GM19395 (cell line): Measurements from ENCODE around the gene CHSY1.
A peak's percentile ranks its signal among the peaks of the same experiment; 100 is the strongest.

ENCODE experiments used
- ATAC-seq: cut with Tn5 transposase; IDR thresholded peaks from one replicate; pipeline ENCODE4 v1.9.1; 2021; ENCODE audit warnings: mild to moderate bottlenecking, moderate library complexity; ENCODE audit not compliant: unreplicated experiment

The CHSY1 gene

GRCh38 chr15:101156509-101157159 is 95.2 kb downstream of the CHSY1 start:
- ATAC-seq = peak; percentile 90

- ATAC-seq = no peak
Measured at GRCh38 chr15:101156061-101156460, 95.8 kb downstream of the CHSY1 start.

DNA sequence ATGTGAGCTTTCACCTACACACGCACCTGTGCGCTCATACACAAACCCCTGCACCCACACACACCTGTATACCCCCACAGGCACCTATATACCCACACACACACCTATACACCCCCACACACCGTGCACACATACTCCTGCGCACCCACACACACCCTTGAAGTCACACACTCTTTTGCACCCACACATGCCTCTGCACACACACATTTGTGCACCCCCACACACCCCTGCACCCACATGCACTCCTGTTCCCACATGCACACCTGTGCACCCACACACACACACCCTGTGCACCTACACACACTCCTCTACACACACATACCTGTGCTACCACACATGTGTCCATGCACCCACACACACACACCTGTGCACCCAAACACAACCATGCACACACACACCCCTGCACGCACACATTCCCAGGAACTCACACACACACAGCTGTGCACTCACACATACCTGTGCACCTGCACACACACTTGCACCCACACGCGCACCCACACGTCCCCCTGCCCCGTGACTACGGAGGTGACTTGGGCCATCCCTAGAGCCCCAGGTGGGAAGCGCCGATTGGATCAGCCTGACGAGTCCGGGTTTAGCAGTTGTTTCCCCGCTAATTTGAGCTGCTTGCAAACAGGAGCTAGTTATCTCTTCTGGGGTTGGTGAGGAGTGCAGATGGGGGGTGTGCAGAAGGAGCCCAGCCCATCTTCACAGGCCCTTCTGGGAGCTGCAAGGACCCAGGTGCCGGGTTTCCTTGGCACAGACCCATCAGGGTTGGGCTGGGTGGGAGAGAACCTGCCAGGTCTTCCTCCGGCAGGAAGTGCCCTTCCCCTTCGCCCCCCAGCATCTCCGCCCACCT is 97.8 kb downstream of the CHSY1 start:
- no peak for ATAC-seq

GRCh38 chr15:101152914-101153313 is 98.9 kb downstream of the CHSY1 start:
- no peak for ATAC-seq

GRCh38 chr15:101151288-101151687 is 100.6 kb downstream of the CHSY1 start:
- no peak for ATAC-seq

DNA sequence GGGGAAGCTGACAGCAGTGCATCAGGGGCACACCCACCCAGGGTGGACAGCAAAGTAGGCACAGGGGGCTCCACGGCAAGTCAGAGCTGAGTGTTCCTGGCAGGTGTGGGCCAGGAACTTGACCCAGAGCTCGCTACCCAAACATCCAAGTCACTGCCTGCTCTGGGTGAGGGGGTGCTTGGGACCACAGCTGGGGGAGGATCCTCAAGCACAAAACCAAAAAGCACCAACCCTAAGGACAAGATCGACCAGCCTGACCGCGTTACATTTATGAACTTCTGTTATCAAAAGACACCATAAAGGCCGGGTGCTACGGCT is 101.2 kb downstream of the CHSY1 start:
- no peak for ATAC-seq

- ATAC-seq = no peak
Measured at GRCh38 chr15:101149864-101150722, 101.8 kb downstream of the CHSY1 start.

GRCh38 chr15:101148881-101149664 is 102.8 kb downstream of the CHSY1 start:
- no peak for ATAC-seq

- ATAC-seq = no peak
Measured at GRCh38 chr15:101148166-101148880, 103.5 kb downstream of the CHSY1 start.

- no peak for ATAC-seq
Measured at GRCh38 chr15:101147181-101147580, 104.7 kb downstream of the CHSY1 start.

GRCh38 chr15:101146118-101146702 is 105.6 kb downstream of the CHSY1 start:
- ATAC-seq = no peak

GRCh38 chr15:101145362-101145761 is 106.5 kb downstream of the CHSY1 start:
- no peak for ATAC-seq

GRCh38 chr15:101143321-101143720 is 108.5 kb downstream of the CHSY1 start:
- no peak for ATAC-seq

- no peak for ATAC-seq
Measured at GRCh38 chr15:101142711-101143110, 109.1 kb downstream of the CHSY1 start.

DNA sequence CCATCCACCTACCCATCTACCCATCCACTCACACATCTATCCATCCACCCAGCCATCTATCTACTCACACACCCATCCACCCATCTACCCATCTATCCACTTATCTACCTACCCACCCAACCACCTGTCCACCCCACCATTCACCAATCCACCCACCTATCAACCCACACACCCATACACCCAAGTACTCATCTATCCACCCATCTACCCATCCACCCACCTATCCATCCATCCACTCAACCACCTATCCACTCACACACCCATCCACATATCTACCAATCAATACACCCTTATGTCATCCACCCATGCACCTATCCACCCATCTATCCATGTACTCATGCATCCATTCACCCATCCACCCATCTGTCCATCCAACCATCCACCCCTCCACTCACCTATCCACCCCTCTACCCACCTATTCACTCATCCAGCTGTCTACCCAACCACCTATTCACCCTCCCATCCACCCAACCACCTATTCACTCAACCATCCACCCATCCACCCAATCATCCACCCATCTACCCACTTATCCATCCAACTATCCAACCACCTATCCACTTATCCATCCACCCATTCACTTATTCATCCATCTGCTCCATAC is 109.8 kb downstream of the CHSY1 start:
- ATAC-seq = no peak

- no peak for ATAC-seq
Measured at GRCh38 chr15:101140697-101141065, 111.2 kb downstream of the CHSY1 start.

DNA sequence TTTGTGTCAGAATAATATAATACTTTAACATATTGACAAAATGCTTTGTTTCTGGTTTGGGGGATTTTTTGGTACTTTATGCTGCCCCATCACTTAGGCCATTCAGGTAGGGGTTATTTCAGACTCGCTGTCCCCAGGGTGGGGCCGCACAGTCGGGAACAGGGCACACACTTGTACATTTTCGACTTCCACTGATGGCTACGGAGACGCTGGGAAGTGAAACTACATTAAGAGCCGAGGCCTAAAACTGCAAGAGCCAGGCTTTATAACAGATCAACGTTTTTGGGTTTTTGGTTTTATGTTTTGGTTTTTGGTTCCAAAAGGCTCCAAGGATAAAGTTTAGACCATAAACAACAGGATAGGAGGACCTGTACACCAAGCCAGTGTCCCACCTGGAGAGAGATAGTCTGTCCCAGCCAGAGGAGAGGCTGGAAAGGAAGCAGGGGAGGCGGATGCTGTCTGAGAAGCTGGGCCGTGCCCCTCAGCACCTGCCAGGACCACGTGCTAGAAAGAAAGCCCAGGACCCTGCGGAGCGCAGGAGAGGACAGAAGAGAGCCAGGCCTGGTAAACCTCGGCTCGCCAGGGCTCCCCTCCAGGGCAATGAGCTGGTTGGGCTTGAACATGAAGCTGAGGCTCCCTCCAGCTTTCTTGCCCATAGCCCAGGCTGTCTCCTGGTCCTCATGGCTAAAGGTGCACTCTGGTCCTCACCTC is 111.7 kb downstream of the CHSY1 start:
- no peak for ATAC-seq

DNA sequence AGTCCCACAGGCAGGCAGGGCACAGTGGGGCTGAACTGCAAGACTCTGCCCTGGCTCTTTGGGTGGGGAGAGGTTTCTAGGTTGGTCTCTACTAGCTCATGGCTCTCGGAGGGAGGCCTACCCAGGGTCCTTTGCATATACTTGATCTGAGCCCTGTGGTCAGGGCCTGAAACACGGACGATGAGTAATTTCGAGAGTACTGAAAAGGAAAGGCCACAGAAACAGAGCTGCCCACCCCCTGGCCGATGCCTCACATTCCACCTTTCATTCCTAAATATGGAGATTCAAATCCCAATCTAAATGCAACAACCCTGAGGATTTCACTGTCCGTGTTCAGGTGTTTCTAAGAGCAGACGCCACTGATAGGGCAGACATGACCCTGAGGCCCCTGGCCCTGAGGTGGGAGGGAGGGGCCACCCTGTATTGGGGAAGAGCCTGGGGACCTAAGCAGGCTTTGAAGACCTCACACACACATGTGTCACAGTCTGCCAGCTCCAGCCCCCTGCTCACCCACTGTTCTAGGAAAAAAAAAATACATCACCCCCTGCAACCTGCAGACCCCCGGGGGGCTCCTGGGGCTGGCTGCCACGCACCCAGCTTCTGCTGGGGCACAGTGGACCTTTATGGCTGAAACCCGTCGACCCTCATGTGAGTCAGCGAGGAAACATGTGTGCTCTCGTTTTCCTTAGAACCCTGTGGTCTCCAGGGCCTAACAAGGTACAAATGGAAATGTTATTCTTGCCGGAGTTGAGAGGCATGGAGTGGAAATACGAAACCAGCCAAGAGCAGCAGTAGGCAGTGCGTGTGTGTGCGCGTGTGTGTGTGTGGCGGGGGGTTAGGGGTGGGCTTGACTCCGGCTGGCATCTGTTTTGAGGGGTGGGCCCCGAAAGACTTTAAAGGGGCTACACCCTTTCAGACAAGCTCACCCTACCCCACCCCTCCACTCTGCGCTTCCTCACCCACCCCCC is 112.7 kb downstream of the CHSY1 start:
- peak; percentile 67 for ATAC-seq
